OCI-LY1 (cell line): ENCODE results near the gene PPAT.
A peak's percentile ranks its signal among the peaks of the same experiment; 100 is the strongest.

ENCODE experiments used
- H2AFZ ChIP-seq: fragments of 200-600 bp; sonication (generic), shearing (Covaris generic); 2 replicates; pipeline ENCODE4 v1.6.0; 2014; ENCODE audit warnings: antibody characterized with exemption, mild to moderate bottlenecking, low read length
- H3F3A ChIP-seq: fragments of 200-600 bp; sonication (generic), shearing (Covaris generic); 2 replicates; pipeline ENCODE4 v1.6.0; 2014; ENCODE audit warnings: mild to moderate bottlenecking, antibody characterized with exemption, low read length, moderate library complexity; ENCODE audit not compliant: insufficient read depth
- H3K27ac ChIP-seq: fragments of 200-600 bp; sonication (generic); 2 replicates; pipeline ENCODE4 v1.5.1; 2014; ENCODE audit warnings: low read length, mixed run types, mild to moderate bottlenecking, low read depth; ENCODE audit not compliant: poor library complexity, severe bottlenecking
- H3K27me3 ChIP-seq: fragments of 200-600 bp; sonication (generic); 2 replicates; pipeline ENCODE4 v1.6.0; 2014; ENCODE audit warnings: antibody characterized with exemption, mild to moderate bottlenecking, low read length, moderate library complexity; ENCODE audit not compliant: insufficient read depth
- H3K36me3 ChIP-seq: fragments of 200-600 bp; sonication (generic); 2 replicates; pipeline ENCODE4 v1.6.1; 2014; ENCODE audit warnings: mild to moderate bottlenecking, antibody characterized with exemption, low read length, moderate library complexity, mixed read lengths; ENCODE audit not compliant: insufficient read depth
- H3K4me1 ChIP-seq: fragments of 200-600 bp; sonication (generic); 2 replicates; pipeline ENCODE4 v1.5.1; 2014; ENCODE audit warnings: mild to moderate bottlenecking, low read length, moderate library complexity; ENCODE audit not compliant: insufficient read depth, severe bottlenecking
- H3K4me2 ChIP-seq: fragments of 200-600 bp; sonication (generic), shearing (Covaris generic); 2 replicates; pipeline ENCODE4 v1.6.1; 2014; ENCODE audit warnings: low read length
- H3K4me3 ChIP-seq: fragments of 200-600 bp; sonication (generic); 2 replicates; pipeline ENCODE4 v1.5.1; 2014; ENCODE audit warnings: low read length, low read depth, mild to moderate bottlenecking, mixed read lengths; ENCODE audit not compliant: poor library complexity, severe bottlenecking
- H3K79me2 ChIP-seq: fragments of 200-600 bp; shearing (Covaris generic); 2 replicates; pipeline ENCODE4 v1.6.1; 2016; ENCODE audit warnings: mixed run types, low read length, mixed read lengths; ENCODE audit not compliant: insufficient read depth
- H3K9ac ChIP-seq: fragments of 200-600 bp; sonication (generic), shearing (Covaris generic); 2 replicates; pipeline ENCODE4 v1.6.1; 2014; ENCODE audit warnings: mild to moderate bottlenecking, low read length, mixed read lengths
- H3K9me2 ChIP-seq: fragments of 200-600 bp; sonication (generic), shearing (Covaris generic); 2 replicates; pipeline ENCODE4 v1.6.1; 2014; ENCODE audit warnings: low read depth, mild to moderate bottlenecking, low read length, mixed read lengths
- H3K9me3 ChIP-seq: fragments of 200-600 bp; shearing (Covaris generic); 2 replicates; pipeline ENCODE4 v1.6.1; 2014; ENCODE audit warnings: low read length, mixed read lengths
- H4K20me1 ChIP-seq: fragments of 200-600 bp; sonication (generic), shearing (Covaris generic); 2 replicates; pipeline ENCODE4 v1.6.0; 2016; ENCODE audit warnings: mild to moderate bottlenecking, low read length; ENCODE audit not compliant: insufficient read depth
- CTCF ChIP-seq: fragments of 200-600 bp; sonication (generic), shearing (Covaris generic); IDR thresholded peaks from 2 replicates; pipeline ENCODE4 v1.5.1; 2017; ENCODE audit warnings: mild to moderate bottlenecking, antibody characterized with exemption, low read length, moderate library complexity, mixed read lengths
- EZH2 ChIP-seq: fragments of 200-600 bp; sonication (generic), shearing (Covaris generic); IDR thresholded peaks from 2 replicates; pipeline ENCODE4 v1.8.0; 2017; ENCODE audit warnings: borderline replicate concordance, mixed run types, mild to moderate bottlenecking, antibody characterized with exemption, low read length, moderate library complexity, mixed read lengths

The PPAT gene

GRCh38 chr4:56435140-56435926 is at the start of gene PPAT:
TSS of gene PPAT (minus strand) at chr4:56435615. CDS start at chr4:56435477, 138 bp downstream.
- H3K9me2 ChIP-seq = no peaks in the 10 kb centered on the region
- peaks cover 19% of the 10 kb centered on the region; the same call in 1 of the 2 replicates for H3K36me3 ChIP-seq
- peak within 1 kb of the TSS; percentile 94 for H3K4me2 ChIP-seq
- H3K9ac ChIP-seq = peak within 1 kb of the TSS; percentile 96
- no peaks in the 10 kb centered on the region for H3K27me3 ChIP-seq
- no peak for TF ChIP-seq EZH2
- TF ChIP-seq CTCF = no peak
- H3F3A ChIP-seq = no peaks in the 10 kb centered on the region
- H2AFZ ChIP-seq = no peak within 1 kb of the TSS
- peak within 1 kb of the TSS; percentile 73 for H3K27ac ChIP-seq
- H3K9me3 ChIP-seq = no peaks in the 10 kb centered on the region
- peaks cover 50% of the 10 kb centered on the region for H3K4me1 ChIP-seq
- H4K20me1 ChIP-seq = no peaks in the 10 kb centered on the region; the same call in 1 of the 2 replicates
- peaks cover 86% of the 10 kb centered on the region for H3K79me2 ChIP-seq
- peak within 1 kb of the TSS; percentile 96 for H3K4me3 ChIP-seq

- H2AFZ ChIP-seq = no peak overlapping the region
These were observed 45.3 kb upstream of the PPAT start for GRCh38 chr4:56480691-56481090.

GRCh38 chr4:56477192-56477702 is 41.8 kb upstream of the PPAT start:
- no peaks in the 10 kb centered on the region for H3K9me2 ChIP-seq
- H4K20me1 ChIP-seq = no peaks in the 10 kb centered on the region
- H3K27me3 ChIP-seq = no peaks in the 10 kb centered on the region
- no peaks in the 10 kb centered on the region for H3K79me2 ChIP-seq
- no peak for TF ChIP-seq CTCF
- no peak for TF ChIP-seq EZH2
- no peaks in the 10 kb centered on the region for H3K4me1 ChIP-seq
- H3K36me3 ChIP-seq = peaks cover 93% of the 10 kb centered on the region
- no peaks in the 10 kb centered on the region for H3K9me3 ChIP-seq
- H3K9ac ChIP-seq = no peak overlapping the region
- no peak overlapping the region for H2AFZ ChIP-seq
- H3K4me2 ChIP-seq = no peak overlapping the region
- H3F3A ChIP-seq = no peaks in the 10 kb centered on the region
- H3K27ac ChIP-seq = no peak overlapping the region
- no peak overlapping the region for H3K4me3 ChIP-seq

More at GRCh38 chr4:56480691-56481090, 45.3 kb upstream of the PPAT start:
- H3K27me3 ChIP-seq = no peaks in the 10 kb centered on the region
- H3K36me3 ChIP-seq = peaks cover 83% of the 10 kb centered on the region
- H3K9me3 ChIP-seq = no peaks in the 10 kb centered on the region
- H3K4me1 ChIP-seq = no peaks in the 10 kb centered on the region
- H3K4me3 ChIP-seq = no peak overlapping the region
- H3K4me2 ChIP-seq = no peak overlapping the region
- no peak for TF ChIP-seq CTCF
- no peak for TF ChIP-seq EZH2
- no peaks in the 10 kb centered on the region for H3F3A ChIP-seq
- no peak overlapping the region for H3K27ac ChIP-seq
- no peaks in the 10 kb centered on the region for H3K9me2 ChIP-seq
- no peaks in the 10 kb centered on the region for H3K79me2 ChIP-seq
- no peak overlapping the region for H3K9ac ChIP-seq
- no peaks in the 10 kb centered on the region for H4K20me1 ChIP-seq
